ENCODE results near the gene SIGLEC12.

The SIGLEC12 gene

GRCh38 chr19:51501594-51502263, at the start of gene SIGLEC12:
TSS of gene SIGLEC12 (minus strand) at chr19:51501800. CDS start at chr19:51501733, 67 bp downstream.
- DNase-seq (ENCODE audit: low read depth in 2 of 2) = no peak

- DNase-seq (ENCODE audit: low read depth in 2 of 2) = no peak
Measured at GRCh38 chr19:51550848-51551672, 49.5 kb upstream of the SIGLEC12 start.

- no peak for DNase-seq (ENCODE audit: low read depth in 2 of 2)
Measured at GRCh38 chr19:51549533-51550324, 48.1 kb upstream of the SIGLEC12 start.

GRCh38 chr19:51548891-51549305, 47.3 kb upstream of the SIGLEC12 start:
- no peak for DNase-seq (ENCODE audit: low read depth in 2 of 2)

- DNase-seq (ENCODE audit: low read depth in 2 of 2) = no peak
Measured at GRCh38 chr19:51548213-51548651, 46.6 kb upstream of the SIGLEC12 start.

- DNase-seq (ENCODE audit: low read depth in 2 of 2) = no peak
Measured at GRCh38 chr19:51547397-51548212, 46.0 kb upstream of the SIGLEC12 start.

GRCh38 chr19:51546650-51547396, 45.2 kb upstream of the SIGLEC12 start:
- no peak for DNase-seq (ENCODE audit: low read depth in 2 of 2)

GRCh38 chr19:51546107-51546649, 44.6 kb upstream of the SIGLEC12 start:
- DNase-seq (ENCODE audit: low read depth in 2 of 2) = no peak

- no peak for DNase-seq (ENCODE audit: low read depth in 2 of 2)
Measured at GRCh38 chr19:51544038-51544437, 42.4 kb upstream of the SIGLEC12 start.

GRCh38 chr19:51542699-51543098, 41.1 kb upstream of the SIGLEC12 start:
- no peak for DNase-seq (ENCODE audit: low read depth in 2 of 2)

- no peak for DNase-seq (ENCODE audit: low read depth in 2 of 2)
Measured at GRCh38 chr19:51541458-51542357, 40.1 kb upstream of the SIGLEC12 start.

GRCh38 chr19:51539821-51540366, 38.3 kb upstream of the SIGLEC12 start:
- DNase-seq (ENCODE audit: low read depth in 2 of 2) = no peak

GRCh38 chr19:51535535-51535934, 33.9 kb upstream of the SIGLEC12 start:
- DNase-seq (ENCODE audit: low read depth in 2 of 2) = no peak

- no peak for DNase-seq (ENCODE audit: low read depth in 2 of 2)
Measured at GRCh38 chr19:51531349-51532315, 30.0 kb upstream of the SIGLEC12 start, which contains the start of gene SIGLEC6. TSS of gene SIGLEC6 (minus strand) at chr19:51531670. CDS start at chr19:51531648, 22 bp downstream.

GRCh38 chr19:51530616-51531015, 29.0 kb upstream of the SIGLEC12 start:
- no peak for DNase-seq (ENCODE audit: low read depth in 2 of 2)

- no peak for DNase-seq (ENCODE audit: low read depth in 2 of 2)
Measured at GRCh38 chr19:51529301-51529700, 27.7 kb upstream of the SIGLEC12 start.

- DNase-seq (ENCODE audit: low read depth in 2 of 2) = no peak
Measured at GRCh38 chr19:51525651-51526050, 24.1 kb upstream of the SIGLEC12 start.
